BJ (cell line): ENCODE measurements around the gene RC3H2. TPM values are rescaled to one million over a fixed set of nuclear protein-coding genes. Genes with fewer than 3 reads are reported as not detected.

Experiments
- CTCF ChIA-PET: fragments of 350-600 bp; formaldehyde crosslinking; extraction: SDS; loops from one replicate; lab custom pipeline; 2021; ENCODE audit warnings: antibody characterized with exemption, inconsistent platforms; lab: Yijun Ruan, JAX
- POLR2A ChIA-PET: fragments of 300-600 bp; sonication (Branson Sonifier 250); formaldehyde crosslinking; extraction: SDS; loops from one replicate; lab custom pipeline; 2021; ENCODE audit warnings: antibody characterized with exemption; lab: Charles Lee
- DNase-seq: peaks from one replicate; pipeline ENCODE4 v3.0.0-alpha.2; 2011; ENCODE audit warnings: low read depth
- H3K27me3 ChIP-seq: 2 replicates; pipeline ENCODE4 v1.6.0; 2011; ENCODE audit warnings: low read length; ENCODE audit not compliant: control insufficient read depth, insufficient read depth
- H3K36me3 ChIP-seq: 2 replicates; pipeline ENCODE4 v1.5.1; 2011; ENCODE audit warnings: low read length; ENCODE audit not compliant: control insufficient read depth, insufficient read depth
- H3K4me3 ChIP-seq: 2 replicates; pipeline ENCODE4 v1.5.1; 2011; ENCODE audit warnings: low read depth, mild to moderate bottlenecking, control low read depth, low read length
- CTCF ChIP-seq: IDR thresholded peaks from 2 replicates; pipeline ENCODE4 v1.5.1; 2011; ENCODE audit warnings: low read depth, mild to moderate bottlenecking, control low read depth, inconsistent platforms, low read length, moderate library complexity; ENCODE audit not compliant: insufficient read depth
- polyA minus RNA-seq: library from RNA; depleted of rRNA, polyadenylated mRNA; stranded (reverse); fragments of >200 nt; gene quantifications from 2 replicates; pipeline ENCODE4 v1.2.3, GENCODE V29; 2011; rRNA and poly(A)+ RNA removed
- polyA plus RNA-seq: library from polyadenylated mRNA; depleted of rRNA; stranded (reverse); fragments of >200 nt; gene quantifications from 2 replicates; pipeline ENCODE4 v1.2.3, GENCODE V29; 2011; rRNA removed

Gene RC3H2, protein sequence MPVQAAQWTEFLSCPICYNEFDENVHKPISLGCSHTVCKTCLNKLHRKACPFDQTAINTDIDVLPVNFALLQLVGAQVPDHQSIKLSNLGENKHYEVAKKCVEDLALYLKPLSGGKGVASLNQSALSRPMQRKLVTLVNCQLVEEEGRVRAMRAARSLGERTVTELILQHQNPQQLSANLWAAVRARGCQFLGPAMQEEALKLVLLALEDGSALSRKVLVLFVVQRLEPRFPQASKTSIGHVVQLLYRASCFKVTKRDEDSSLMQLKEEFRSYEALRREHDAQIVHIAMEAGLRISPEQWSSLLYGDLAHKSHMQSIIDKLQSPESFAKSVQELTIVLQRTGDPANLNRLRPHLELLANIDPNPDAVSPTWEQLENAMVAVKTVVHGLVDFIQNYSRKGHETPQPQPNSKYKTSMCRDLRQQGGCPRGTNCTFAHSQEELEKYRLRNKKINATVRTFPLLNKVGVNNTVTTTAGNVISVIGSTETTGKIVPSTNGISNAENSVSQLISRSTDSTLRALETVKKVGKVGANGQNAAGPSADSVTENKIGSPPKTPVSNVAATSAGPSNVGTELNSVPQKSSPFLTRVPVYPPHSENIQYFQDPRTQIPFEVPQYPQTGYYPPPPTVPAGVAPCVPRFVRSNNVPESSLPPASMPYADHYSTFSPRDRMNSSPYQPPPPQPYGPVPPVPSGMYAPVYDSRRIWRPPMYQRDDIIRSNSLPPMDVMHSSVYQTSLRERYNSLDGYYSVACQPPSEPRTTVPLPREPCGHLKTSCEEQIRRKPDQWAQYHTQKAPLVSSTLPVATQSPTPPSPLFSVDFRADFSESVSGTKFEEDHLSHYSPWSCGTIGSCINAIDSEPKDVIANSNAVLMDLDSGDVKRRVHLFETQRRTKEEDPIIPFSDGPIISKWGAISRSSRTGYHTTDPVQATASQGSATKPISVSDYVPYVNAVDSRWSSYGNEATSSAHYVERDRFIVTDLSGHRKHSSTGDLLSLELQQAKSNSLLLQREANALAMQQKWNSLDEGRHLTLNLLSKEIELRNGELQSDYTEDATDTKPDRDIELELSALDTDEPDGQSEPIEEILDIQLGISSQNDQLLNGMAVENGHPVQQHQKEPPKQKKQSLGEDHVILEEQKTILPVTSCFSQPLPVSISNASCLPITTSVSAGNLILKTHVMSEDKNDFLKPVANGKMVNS
- polyA plus RNA-seq (35.3 and 50.2 TPM in 2 replicates), polyA minus RNA-seq (50.8 and 73.5 TPM in 2 replicates)

GRCh38 chr9:122904823-122905710 lies at the start of gene RC3H2:
Gene RC3H2, minus strand, starts transcription at chr9:122905359. Its CDS starts 7,850 bp downstream, at chr9:122897509.
- peak within 1 kb of the TSS; percentile 61 for H3K4me3 ChIP-seq
- H3K27me3 ChIP-seq, result no peaks in the 10 kb centered on the region
- POLR2A ChIA-PET, result interaction anchor here (0.7 kb wide), 1 partner anchor 1183 kb away, joined by 3 read pairs; no protein-coding TSS in a partner anchor
- CTCF ChIA-PET, result interaction anchor here (1.3 to 1.5 kb wide), 2 partner anchors 12 to 86 kb away, joined by 3 to 4 read pairs; no protein-coding TSS in a partner anchor
- TF ChIP-seq CTCF, result no peak
- peaks cover 1% of the 10 kb centered on the region for H3K36me3 ChIP-seq
- peak; percentile 99 for DNase-seq

DNA sequence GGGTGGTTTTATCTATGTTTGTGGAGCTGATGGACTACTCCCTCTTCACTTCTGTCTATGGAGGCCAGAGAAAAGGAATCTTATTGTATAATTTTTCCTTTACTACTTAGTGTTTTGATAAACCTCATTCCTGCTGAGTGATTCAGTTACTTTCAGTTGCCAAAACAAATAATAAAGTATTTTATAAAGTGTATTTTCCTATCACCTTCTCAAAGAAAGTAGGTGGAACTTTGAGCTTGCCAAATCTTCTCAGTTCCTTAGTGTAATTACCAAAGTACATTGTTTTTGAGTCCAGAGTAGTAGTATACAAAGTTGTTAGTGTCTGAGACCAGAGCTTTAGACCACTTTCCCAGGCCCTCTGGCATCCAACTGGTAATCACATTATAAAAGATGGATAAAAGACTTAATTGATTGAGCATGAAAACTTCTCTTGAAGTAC lies 49.1 kb upstream of the RC3H2 start:
- no peaks in the 10 kb centered on the region; the same call in 1 of the 2 replicates for H3K36me3 ChIP-seq
- POLR2A ChIA-PET, result interaction anchor here (0.6 kb wide), 1 partner anchor 14 kb away, joined by 3 read pairs; no protein-coding TSS in a partner anchor
- CTCF ChIA-PET, result interaction anchor here (0.5 to 2.0 kb wide), 3 partner anchors 20 to 500 kb away, joined by 3 to 5 read pairs (median 3); no protein-coding TSS in a partner anchor
- no peak for DNase-seq
- no peaks in the 10 kb centered on the region for H3K27me3 ChIP-seq
- TF ChIP-seq CTCF, result no peak
- H3K4me3 ChIP-seq, result no peak overlapping the region

DNA sequence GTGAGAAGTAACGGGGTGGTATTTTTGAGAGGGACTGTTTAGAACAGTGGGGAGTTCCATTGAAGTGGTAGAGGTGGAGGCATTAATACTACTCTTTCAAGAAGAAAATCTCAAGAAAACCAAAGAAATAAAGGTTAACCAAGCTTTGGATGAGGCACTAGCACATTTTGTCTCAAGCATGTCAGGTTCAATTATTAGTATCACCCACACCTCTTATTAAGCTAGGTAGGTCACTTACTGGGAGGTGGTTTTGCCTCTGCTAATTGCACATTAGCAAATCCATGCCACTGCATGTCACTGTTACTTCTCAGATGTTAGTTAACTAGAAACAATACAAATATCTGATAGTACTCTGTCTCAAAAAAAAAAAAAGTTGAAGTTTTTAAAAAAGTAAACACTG lies 45.9 kb upstream of the RC3H2 start:
- CTCF ChIA-PET, result no interaction called here
- DNase-seq, result no peak
- Histone ChIP-seq H3K27me3 (no peaks in the 10 kb centered on the region), H3K4me3 (no peak overlapping the region), H3K36me3 (no peaks in the 10 kb centered on the region)
- POLR2A ChIA-PET, result no interaction called here
- TF ChIP-seq CTCF, result no peak

GRCh38 chr9:122950263-122950662 lies 45.1 kb upstream of the RC3H2 start:
- H3K27me3 ChIP-seq, result no peaks in the 10 kb centered on the region
- TF ChIP-seq CTCF, result no peak
- CTCF ChIA-PET, result no interaction called here
- POLR2A ChIA-PET, result no interaction called here
- H3K36me3 ChIP-seq, result no peaks in the 10 kb centered on the region
- no peak overlapping the region for H3K4me3 ChIP-seq
- DNase-seq, result no peak
